Measurements from ENCODE around the gene OBP2A. TPM values are rescaled to one million over a fixed set of nuclear protein-coding genes. Genes with fewer than 3 reads are reported as not detected.

OBP2A gene
- total RNA-seq, 4 donors from 2014 or later: not detected

DNA sequence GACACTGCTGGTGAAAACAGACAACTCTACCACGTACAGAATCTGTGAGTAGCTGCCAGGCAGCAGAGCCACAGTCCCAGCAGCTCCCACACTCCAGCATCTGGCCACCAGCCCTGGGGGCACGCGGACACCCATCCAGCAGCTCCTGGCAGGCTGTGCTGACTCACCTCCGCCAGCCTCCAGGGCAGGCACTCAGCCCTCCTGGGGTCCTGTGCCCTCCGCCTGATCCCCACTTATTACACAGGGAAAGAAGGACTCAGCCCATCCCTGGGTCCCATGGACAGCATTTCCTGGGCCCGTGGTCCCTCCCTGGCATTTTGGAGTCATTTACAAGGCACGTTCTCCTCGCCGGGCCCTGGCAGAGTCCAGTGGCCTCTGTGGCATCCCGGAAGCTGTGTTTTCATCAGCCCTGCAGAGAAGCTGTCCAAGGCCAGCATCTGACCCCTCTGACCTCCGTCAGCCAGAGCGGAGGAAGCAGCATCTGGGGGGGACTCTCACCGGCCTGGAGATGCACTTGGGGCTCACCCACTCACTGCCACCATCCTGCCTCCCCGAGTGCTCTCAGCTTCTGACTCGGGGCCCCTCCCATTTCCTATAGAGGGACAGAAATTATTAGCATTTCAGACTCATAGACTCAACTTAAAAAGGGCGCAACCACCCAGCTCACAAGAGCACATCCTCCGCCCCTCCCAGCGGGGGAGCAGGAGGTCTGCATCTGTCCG, 37.2 kb downstream of the OBP2A start:
- Histone ChIP-seq H3K4me1 (no peaks in the 10 kb centered on the region), H3K27ac (no peak overlapping the region), H3K27me3 (peaks cover 62% of the 10 kb centered on the region), H3K4me3 (no peak overlapping the region), H3K36me3 (no peaks in the 10 kb centered on the region), H3K9me3 (no peaks in the 10 kb centered on the region)
- TF ChIP-seq POLR2AphosphoS5 (IDR thresholded peaks at IDR 0.05) (no peak), POLR2A (IDR thresholded peaks at IDR 0.05) (no peak), EP300 (IDR thresholded peaks at IDR 0.05) (no peak)
- TF ChIP-seq, protein P1, sequence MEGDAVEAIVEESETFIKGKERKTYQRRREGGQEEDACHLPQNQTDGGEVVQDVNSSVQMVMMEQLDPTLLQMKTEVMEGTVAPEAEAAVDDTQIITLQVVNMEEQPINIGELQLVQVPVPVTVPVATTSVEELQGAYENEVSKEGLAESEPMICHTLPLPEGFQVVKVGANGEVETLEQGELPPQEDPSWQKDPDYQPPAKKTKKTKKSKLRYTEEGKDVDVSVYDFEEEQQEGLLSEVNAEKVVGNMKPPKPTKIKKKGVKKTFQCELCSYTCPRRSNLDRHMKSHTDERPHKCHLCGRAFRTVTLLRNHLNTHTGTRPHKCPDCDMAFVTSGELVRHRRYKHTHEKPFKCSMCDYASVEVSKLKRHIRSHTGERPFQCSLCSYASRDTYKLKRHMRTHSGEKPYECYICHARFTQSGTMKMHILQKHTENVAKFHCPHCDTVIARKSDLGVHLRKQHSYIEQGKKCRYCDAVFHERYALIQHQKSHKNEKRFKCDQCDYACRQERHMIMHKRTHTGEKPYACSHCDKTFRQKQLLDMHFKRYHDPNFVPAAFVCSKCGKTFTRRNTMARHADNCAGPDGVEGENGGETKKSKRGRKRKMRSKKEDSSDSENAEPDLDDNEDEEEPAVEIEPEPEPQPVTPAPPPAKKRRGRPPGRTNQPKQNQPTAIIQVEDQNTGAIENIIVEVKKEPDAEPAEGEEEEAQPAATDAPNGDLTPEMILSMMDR (IDR thresholded peaks at IDR 0.05): no peak
- 95% methylated on average over 4 of the region's 19 CpGs; no CpG with 5 or more reads in 1 of the 2 donors for WGBS, 2 donors (ENCODE audit: low coverage in 1 of 2)
- ATAC-seq: no peak

DNA sequence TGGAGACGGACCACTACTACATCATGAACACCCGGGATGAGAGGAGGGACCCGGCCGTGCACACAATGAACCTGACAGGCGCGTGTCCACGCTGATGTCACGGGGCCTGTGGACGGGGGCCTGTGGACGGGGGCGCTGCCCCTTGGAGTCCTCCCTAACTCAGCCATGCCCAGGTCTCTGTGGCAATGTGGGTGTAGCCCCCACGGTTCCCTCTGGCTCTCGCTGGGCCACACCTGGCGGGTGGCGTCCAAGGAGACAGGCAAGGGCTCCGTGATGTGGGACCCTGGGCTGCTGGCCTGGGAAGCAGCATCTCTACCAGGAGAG, 37.7 kb downstream of the OBP2A start:
- 100% methylated on average over 1 of the region's 16 CpGs; no CpG with 5 or more reads in 1 of the 2 donors for WGBS, 2 donors (ENCODE audit: low coverage in 1 of 2)
- Histone ChIP-seq H3K9me3 (no peaks in the 10 kb centered on the region), H3K27me3 (peaks cover 66% of the 10 kb centered on the region), H3K4me1 (no peaks in the 10 kb centered on the region), H3K27ac (no peak overlapping the region), H3K36me3 (no peaks in the 10 kb centered on the region), H3K4me3 (no peak overlapping the region)
- TF ChIP-seq EP300 (IDR thresholded peaks at IDR 0.05): no peak
- no peak for TF ChIP-seq POLR2AphosphoS5 (IDR thresholded peaks at IDR 0.05)
- TF ChIP-seq, protein P1 (IDR thresholded peaks at IDR 0.05): no peak
- TF ChIP-seq POLR2A (IDR thresholded peaks at IDR 0.05): no peak
- no peak for ATAC-seq

DNA sequence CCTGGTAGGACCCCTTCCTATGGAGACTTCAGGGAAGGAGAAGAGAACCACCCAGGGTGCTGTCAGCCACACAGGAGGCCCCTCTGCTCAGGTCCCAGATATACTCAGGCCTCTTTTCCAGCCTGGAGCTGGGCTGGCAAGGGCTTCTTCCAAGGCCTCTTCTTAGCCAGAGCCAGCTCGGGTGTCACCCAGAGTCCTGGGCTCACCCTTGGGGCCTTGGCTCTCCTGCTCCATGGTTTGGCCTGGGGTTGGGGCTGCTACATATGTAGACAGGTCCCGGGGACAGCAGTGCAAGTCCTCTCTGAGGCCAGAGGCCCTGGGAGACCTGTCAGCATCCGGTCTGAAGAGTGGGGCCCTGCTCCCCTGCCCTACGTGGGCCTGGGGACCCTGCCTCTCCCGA, 38.4 kb downstream of the OBP2A start:
- TF ChIP-seq POLR2A (IDR thresholded peaks at IDR 0.05): no peak
- TF ChIP-seq EP300 (IDR thresholded peaks at IDR 0.05): no peak
- no peak for TF ChIP-seq POLR2AphosphoS5 (IDR thresholded peaks at IDR 0.05)
- TF ChIP-seq, protein P1 (IDR thresholded peaks at IDR 0.05): no peak
- Histone ChIP-seq H3K27ac (no peak overlapping the region), H3K36me3 (no peaks in the 10 kb centered on the region), H3K27me3 (peaks cover 71% of the 10 kb centered on the region), H3K4me3 (no peak overlapping the region), H3K4me1 (no peaks in the 10 kb centered on the region), H3K9me3 (no peaks in the 10 kb centered on the region)
- no peak for ATAC-seq
- WGBS, 2 donors (ENCODE audit: low coverage in 1 of 2): 20% methylated on average over 1 of the region's 5 CpGs; no CpG with 5 or more reads in 1 of the 2 donors

DNA sequence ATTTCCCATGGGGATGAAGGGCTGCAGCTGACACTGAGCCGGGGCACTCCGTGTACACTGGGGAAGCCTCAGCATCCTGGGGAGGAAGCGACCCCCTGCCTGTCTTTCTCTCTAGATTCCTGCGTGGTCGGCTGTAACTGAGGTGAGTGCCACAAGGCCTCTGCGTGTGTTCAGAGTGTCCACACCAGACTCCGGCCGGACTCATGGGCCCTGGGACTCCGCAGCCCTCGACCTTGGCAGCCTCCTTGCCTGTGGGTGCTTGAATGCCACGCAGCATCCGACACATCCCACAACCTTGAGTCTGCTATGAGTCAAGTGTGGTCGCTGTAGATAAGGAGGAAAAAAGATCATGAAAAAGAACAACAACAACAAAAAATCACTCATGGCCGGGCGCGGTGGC, 39.0 kb downstream of the OBP2A start:
- no peak for ATAC-seq

More for the DNA sequence above, 39.0 kb downstream of the OBP2A start:
- H3K4me1 ChIP-seq: no peaks in the 10 kb centered on the region
- H3K36me3 ChIP-seq: no peaks in the 10 kb centered on the region
- no peaks in the 10 kb centered on the region for H3K9me3 ChIP-seq
- H3K27me3 ChIP-seq: peaks cover 74% of the 10 kb centered on the region
- no peak for TF ChIP-seq EP300 (IDR thresholded peaks at IDR 0.05)
- no peak for TF ChIP-seq POLR2A (IDR thresholded peaks at IDR 0.05)
- TF ChIP-seq POLR2AphosphoS5 (IDR thresholded peaks at IDR 0.05): no peak
- TF ChIP-seq, protein P1 (IDR thresholded peaks at IDR 0.05): no peak
- no peak overlapping the region for H3K27ac ChIP-seq
- 83 to 100% methylated on average over 1 to 3 of the region's 16 CpGs for WGBS, 2 donors (ENCODE audit: low coverage in 1 of 2)
- no peak overlapping the region for H3K4me3 ChIP-seq

Measured in gastroesophageal sphincter (tissue), 4 donors.